ENCODE data around the gene PC.

PC gene

DNA sequence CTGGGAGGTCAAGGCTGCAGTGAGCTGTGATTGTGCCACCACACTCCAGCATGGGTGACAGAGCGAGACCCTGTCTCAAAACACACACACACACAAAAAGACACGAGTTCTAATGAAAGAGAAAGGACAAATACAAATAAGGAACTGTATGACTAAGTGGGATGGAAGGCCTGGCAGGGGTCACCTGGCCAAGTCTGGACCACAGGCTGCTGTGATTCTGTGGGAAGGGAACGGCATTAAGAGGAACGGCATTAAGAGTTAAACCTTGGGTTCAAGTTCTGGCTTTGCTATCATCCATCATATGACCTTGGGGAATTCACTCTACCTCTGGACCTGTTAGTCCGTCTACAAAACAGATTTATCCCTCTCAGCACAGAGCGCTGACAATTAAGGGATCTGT is 53.6 kb downstream of the PC start:
- TF ChIP-seq, protein P1, sequence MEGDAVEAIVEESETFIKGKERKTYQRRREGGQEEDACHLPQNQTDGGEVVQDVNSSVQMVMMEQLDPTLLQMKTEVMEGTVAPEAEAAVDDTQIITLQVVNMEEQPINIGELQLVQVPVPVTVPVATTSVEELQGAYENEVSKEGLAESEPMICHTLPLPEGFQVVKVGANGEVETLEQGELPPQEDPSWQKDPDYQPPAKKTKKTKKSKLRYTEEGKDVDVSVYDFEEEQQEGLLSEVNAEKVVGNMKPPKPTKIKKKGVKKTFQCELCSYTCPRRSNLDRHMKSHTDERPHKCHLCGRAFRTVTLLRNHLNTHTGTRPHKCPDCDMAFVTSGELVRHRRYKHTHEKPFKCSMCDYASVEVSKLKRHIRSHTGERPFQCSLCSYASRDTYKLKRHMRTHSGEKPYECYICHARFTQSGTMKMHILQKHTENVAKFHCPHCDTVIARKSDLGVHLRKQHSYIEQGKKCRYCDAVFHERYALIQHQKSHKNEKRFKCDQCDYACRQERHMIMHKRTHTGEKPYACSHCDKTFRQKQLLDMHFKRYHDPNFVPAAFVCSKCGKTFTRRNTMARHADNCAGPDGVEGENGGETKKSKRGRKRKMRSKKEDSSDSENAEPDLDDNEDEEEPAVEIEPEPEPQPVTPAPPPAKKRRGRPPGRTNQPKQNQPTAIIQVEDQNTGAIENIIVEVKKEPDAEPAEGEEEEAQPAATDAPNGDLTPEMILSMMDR (IDR thresholded peaks at IDR 0.05; ENCODE audit: low read depth, low read length), result no peak
- no peak overlapping the region for H3K4me3 ChIP-seq (ENCODE audit: low read depth, low read length)
- peak; percentile 62 for DNase-seq (ENCODE audit: low read depth, low spot score)
- in situ Hi-C loops (cut with HindIII; ENCODE audit: low sequenced_read_pairs), result no loop called here

DNA sequence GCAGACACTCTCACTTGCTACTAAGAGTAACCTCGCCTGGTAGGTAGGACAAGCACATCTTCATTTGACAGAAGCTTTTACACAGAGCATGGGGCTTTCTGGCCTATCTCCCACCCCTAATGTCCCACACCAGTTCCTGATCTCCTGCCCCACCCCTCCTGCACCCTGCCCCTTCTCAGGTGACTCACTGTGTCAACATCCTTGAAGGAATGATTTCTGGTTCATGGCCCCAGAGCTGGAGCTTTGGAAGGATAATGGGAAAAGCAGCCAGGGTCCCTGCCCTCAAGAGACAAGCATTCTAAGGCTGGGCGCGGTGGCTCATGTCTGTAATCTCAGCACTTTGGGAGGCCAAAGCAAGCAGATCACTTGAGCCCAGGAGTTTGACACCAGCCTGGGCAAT is 54.1 kb downstream of the PC start:
- TF ChIP-seq, protein P1 (IDR thresholded peaks at IDR 0.05; ENCODE audit: low read depth, low read length), result no peak
- in situ Hi-C loops (cut with HindIII; ENCODE audit: low sequenced_read_pairs), result no loop called here
- no peak overlapping the region for H3K4me3 ChIP-seq (ENCODE audit: low read depth, low read length)
- no peak for DNase-seq (ENCODE audit: low read depth, low spot score)

DNA sequence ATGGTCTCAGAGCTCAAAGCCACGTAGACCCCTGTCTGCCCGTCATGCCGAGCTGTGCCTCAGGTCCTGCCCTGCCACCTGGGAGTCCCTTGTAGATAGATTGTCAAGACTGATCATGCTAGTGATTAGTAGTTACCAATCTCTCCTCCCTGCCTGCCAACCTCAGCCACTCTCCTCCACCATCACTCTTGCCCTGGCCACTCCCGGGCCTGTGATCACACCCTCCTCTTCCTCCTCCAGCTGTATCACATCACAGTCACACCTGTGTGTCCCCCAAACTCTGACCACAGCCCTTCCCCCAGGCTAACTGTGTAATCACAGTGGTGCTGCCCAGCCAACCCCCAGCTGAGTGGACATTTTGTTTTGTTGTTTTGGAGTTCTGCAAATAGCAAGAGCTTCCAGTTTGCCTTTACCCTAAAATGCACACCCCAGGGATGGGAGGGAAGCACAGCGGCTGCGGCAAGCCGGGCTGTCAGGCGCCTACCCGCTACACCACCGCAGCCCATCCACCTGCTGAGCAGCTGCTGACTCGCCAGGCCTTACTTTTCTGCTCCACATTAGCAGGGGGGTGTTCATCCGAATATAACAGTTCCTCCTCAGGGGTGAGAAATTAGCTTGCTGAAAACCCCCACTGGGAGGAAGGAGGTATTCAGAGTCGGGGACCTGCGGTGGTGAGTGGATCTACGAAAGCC is 55.6 kb downstream of the PC start:
- TF ChIP-seq, protein P1 (IDR thresholded peaks at IDR 0.05; ENCODE audit: low read depth, low read length), result no peak
- in situ Hi-C loops (cut with HindIII; ENCODE audit: low sequenced_read_pairs), result no loop called here

DNA sequence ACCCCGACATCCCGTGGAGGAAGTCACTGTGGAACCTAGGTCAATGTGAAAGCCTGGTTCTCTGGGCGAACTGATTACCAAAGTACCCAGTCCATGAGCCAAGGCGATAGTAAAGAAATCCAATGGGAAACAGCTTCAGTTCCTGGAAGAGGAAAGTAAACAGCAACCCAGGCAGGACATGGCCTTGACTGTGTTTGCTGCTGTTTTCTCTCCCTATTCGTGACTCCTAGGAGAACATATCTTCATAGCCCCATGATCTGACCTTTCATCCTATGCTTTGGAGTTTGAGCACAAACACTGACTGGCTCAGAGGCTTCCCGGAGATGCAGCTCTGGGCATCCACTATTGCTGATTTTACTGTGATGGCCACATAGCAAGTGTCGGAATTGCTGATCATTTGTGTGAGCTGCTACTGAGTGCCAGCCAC is 56.2 kb downstream of the PC start:
- in situ Hi-C loops (cut with HindIII; ENCODE audit: low sequenced_read_pairs), result no loop called here
- no peak overlapping the region for H3K4me3 ChIP-seq (ENCODE audit: low read depth, low read length)
- no peak for DNase-seq (ENCODE audit: low read depth, low spot score)
- TF ChIP-seq, protein P1 (IDR thresholded peaks at IDR 0.05; ENCODE audit: low read depth, low read length), result no peak

More for the DNA sequence above, 55.6 kb downstream of the PC start:
- no peak overlapping the region for H3K4me3 ChIP-seq (ENCODE audit: low read depth, low read length)
- no peak for DNase-seq (ENCODE audit: low read depth, low spot score)

DNA sequence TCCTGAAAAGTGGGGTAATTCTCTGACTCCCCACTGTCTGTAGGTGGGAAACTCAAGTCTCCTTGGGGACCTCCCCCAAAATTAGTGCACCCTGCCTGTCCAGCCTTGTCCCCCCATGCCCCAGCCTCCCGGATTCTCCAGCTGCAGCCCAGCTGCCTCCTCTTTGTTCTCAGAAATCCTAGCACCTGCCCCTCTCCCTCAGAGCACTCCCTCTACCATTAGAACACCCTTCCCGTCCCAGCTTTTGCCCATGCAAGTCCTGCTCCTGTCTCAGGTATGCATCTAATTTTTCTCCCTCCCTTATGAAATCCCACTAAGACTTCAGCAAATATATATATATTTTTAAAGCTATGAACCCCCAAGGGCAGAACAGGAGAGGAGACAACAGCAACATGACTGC is 64.0 kb downstream of the PC start:
- no peak overlapping the region for H3K4me3 ChIP-seq (ENCODE audit: low read depth, low read length)
- in situ Hi-C loops (cut with HindIII; ENCODE audit: low sequenced_read_pairs), result no loop called here
- TF ChIP-seq, protein P1 (IDR thresholded peaks at IDR 0.05; ENCODE audit: low read depth, low read length), result no peak
- no peak for DNase-seq (ENCODE audit: low read depth, low spot score)

DNA sequence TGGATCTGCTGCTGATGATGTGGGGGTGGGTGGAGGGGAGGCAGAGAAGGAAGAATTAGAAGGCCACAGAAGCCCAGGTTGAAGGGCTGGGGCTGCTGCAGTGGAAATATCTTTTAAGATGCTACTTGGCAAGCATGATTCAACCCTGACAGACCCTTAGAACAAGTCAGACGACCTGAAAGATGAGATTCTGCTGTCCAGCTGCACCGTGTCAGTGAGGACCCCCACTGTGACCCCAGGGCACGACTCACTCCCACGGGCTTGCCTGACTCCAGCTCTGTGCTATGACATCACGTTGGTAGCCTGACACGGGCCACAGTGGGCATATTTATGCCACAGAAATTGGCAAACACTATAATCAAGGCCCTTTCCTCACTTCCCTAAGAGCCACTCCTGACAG is 65.3 kb downstream of the PC start:
- in situ Hi-C loops (cut with HindIII; ENCODE audit: low sequenced_read_pairs), result no loop called here
- TF ChIP-seq, protein P1 (IDR thresholded peaks at IDR 0.05; ENCODE audit: low read depth, low read length), result no peak
- DNase-seq (ENCODE audit: low read depth, low spot score), result no peak
- H3K4me3 ChIP-seq (ENCODE audit: low read depth, low read length), result no peak overlapping the region
